Measurements from ENCODE around the gene GALNT17. TPM values are rescaled to one million over a fixed set of nuclear protein-coding genes. Genes with fewer than 3 reads are reported as not detected.

Gene GALNT17
- total RNA-seq, 1 experiment from 2014 or later, result not detected

DNA sequence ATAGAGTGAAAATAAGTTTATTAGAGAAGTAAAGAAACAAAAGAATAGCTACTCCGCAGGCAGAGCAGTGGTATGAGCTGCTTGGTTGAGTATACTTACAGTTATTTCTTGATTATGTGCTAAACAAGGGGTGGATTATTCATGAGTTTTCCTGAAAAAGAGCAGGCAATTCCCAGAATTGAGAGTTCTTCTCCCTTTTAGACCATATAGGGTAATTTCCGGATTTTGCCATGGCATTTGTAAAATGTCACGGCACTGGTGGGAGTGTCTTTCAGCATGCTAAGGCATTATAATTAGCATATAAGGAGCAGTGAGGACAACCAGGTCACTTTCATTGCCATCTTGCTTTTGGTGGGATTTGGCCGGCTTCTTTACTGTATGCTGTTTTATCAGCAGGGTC, 25.7 kb upstream of the GALNT17 start:
- BruUV-seq (replicated peaks), result no TSS peak
- H3K36me3 ChIP-seq (ENCODE audit: insufficient read depth, low read length, poor library complexity, severe bottlenecking), result no peaks in the 10 kb centered on the region
- H3K4me3 ChIP-seq (ENCODE audit: low read depth, low read length, poor library complexity, severe bottlenecking), result no peak overlapping the region
- CTCF ChIA-PET, result no interaction called here
- H3K4me1 ChIP-seq (ENCODE audit: insufficient read depth, low read length, poor library complexity, severe bottlenecking), result no peaks in the 10 kb centered on the region
- peaks cover 8% of the 10 kb centered on the region for H3K9me3 ChIP-seq (ENCODE audit: low read depth, low read length, poor library complexity, severe bottlenecking)
- TF ChIP-seq EZH2 (IDR thresholded peaks at IDR 0.05; ENCODE audit: borderline replicate concordance, low read depth, low read length, poor library complexity, severe bottlenecking), result no peak
- TF ChIP-seq, protein P1, sequence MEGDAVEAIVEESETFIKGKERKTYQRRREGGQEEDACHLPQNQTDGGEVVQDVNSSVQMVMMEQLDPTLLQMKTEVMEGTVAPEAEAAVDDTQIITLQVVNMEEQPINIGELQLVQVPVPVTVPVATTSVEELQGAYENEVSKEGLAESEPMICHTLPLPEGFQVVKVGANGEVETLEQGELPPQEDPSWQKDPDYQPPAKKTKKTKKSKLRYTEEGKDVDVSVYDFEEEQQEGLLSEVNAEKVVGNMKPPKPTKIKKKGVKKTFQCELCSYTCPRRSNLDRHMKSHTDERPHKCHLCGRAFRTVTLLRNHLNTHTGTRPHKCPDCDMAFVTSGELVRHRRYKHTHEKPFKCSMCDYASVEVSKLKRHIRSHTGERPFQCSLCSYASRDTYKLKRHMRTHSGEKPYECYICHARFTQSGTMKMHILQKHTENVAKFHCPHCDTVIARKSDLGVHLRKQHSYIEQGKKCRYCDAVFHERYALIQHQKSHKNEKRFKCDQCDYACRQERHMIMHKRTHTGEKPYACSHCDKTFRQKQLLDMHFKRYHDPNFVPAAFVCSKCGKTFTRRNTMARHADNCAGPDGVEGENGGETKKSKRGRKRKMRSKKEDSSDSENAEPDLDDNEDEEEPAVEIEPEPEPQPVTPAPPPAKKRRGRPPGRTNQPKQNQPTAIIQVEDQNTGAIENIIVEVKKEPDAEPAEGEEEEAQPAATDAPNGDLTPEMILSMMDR (conservative IDR thresholded peaks at IDR 0.05; ENCODE audit: low read depth, low read length), result no peak
- DNase-seq (ENCODE audit: low spot score), result no peak
- H3K27ac ChIP-seq (ENCODE audit: low read depth, low read length, poor library complexity, severe bottlenecking), result no peak overlapping the region
- POLR2A ChIA-PET (ENCODE audit: low non-redundant PET), result no interaction called here
- H3K27me3 ChIP-seq (replicated peaks; ENCODE audit: insufficient read depth, low read depth, low read length, poor library complexity), result no peaks in the 10 kb centered on the region
- intact Hi-C loops (cut with micrococcal nuclease; ENCODE audit: unreplicated experiment), result no loop called here

DNA sequence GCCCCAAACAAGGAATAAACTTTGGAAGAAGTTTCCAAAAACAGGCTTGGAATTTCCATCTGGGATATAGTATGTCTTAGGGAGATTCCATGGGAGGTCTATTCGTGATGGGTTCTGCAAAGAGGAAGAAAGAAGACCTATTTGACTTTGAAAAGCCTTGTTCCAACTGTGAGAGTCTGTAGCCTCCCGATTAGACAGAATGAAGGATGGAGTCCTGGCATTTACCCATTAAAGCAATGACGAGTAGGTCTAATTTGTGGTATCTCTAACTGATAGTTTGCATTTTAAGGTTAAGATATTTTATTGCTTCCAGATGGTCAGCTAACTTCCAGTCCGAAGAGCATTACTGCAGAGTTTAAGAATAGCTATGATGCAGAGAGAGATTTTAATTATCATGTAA, 19.5 kb upstream of the GALNT17 start:
- Histone ChIP-seq H3K27ac (ENCODE audit: low read depth, low read length, poor library complexity, severe bottlenecking) (no peak overlapping the region), H3K36me3 (ENCODE audit: insufficient read depth, low read length, poor library complexity, severe bottlenecking) (no peaks in the 10 kb centered on the region), H3K9me3 (ENCODE audit: low read depth, low read length, poor library complexity, severe bottlenecking) (peaks cover 13% of the 10 kb centered on the region), H3K27me3 (replicated peaks; ENCODE audit: insufficient read depth, low read depth, low read length, poor library complexity) (no peaks in the 10 kb centered on the region), H3K4me1 (ENCODE audit: insufficient read depth, low read length, poor library complexity, severe bottlenecking) (no peaks in the 10 kb centered on the region), H3K4me3 (ENCODE audit: low read depth, low read length, poor library complexity, severe bottlenecking) (no peak overlapping the region)
- ChIA-PET POLR2A (ENCODE audit: low non-redundant PET) (no interaction called here), CTCF (no interaction called here)
- no TSS peak for BruUV-seq (replicated peaks)
- DNase-seq (ENCODE audit: low spot score), result no peak
- intact Hi-C loops (cut with micrococcal nuclease; ENCODE audit: unreplicated experiment), result no loop called here
- TF ChIP-seq, protein P1 (conservative IDR thresholded peaks at IDR 0.05; ENCODE audit: low read depth, low read length), result no peak
- TF ChIP-seq EZH2 (IDR thresholded peaks at IDR 0.05; ENCODE audit: borderline replicate concordance, low read depth, low read length, poor library complexity, severe bottlenecking), result no peak

DNA sequence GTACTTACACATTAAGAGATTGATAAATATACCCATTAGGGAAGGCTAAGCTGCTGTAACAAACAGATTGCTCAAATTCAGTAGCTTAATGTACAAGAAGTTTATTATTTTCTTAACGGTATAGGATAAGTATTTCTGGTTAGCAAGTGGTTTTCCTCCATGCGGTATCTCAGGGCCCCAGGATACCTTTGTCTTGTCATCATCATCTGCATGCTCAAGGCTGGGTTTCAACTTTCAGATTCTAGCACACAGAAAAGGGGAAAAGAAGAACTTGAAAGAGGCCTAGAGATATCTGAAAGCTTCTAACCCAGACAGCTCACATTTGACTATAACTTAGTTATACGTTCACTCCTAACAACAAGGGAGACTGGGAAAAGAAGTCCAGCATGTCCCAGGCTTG, 11.8 kb upstream of the GALNT17 start:
- H3K27ac ChIP-seq (ENCODE audit: low read depth, low read length, poor library complexity, severe bottlenecking), result no peak overlapping the region
- intact Hi-C loops (cut with micrococcal nuclease; ENCODE audit: unreplicated experiment), result no loop called here
- DNase-seq (ENCODE audit: low spot score), result no peak
- H3K36me3 ChIP-seq (ENCODE audit: insufficient read depth, low read length, poor library complexity, severe bottlenecking), result no peaks in the 10 kb centered on the region
- TF ChIP-seq, protein P1 (conservative IDR thresholded peaks at IDR 0.05; ENCODE audit: low read depth, low read length), result no peak
- no peak for TF ChIP-seq EZH2 (IDR thresholded peaks at IDR 0.05; ENCODE audit: borderline replicate concordance, low read depth, low read length, poor library complexity, severe bottlenecking)
- no peaks in the 10 kb centered on the region for H3K27me3 ChIP-seq (replicated peaks; ENCODE audit: insufficient read depth, low read depth, low read length, poor library complexity)
- H3K4me1 ChIP-seq (ENCODE audit: insufficient read depth, low read length, poor library complexity, severe bottlenecking), result no peaks in the 10 kb centered on the region
- BruUV-seq (replicated peaks), result no TSS peak
- H3K9me3 ChIP-seq (ENCODE audit: low read depth, low read length, poor library complexity, severe bottlenecking), result peaks cover 11% of the 10 kb centered on the region
- POLR2A ChIA-PET (ENCODE audit: low non-redundant PET), result interaction anchor here (0.5 kb wide), 1 partner anchor 753 kb away, joined by 8 read pairs; no protein-coding TSS in a partner anchor
- CTCF ChIA-PET, result no interaction called here
- H3K4me3 ChIP-seq (ENCODE audit: low read depth, low read length, poor library complexity, severe bottlenecking), result no peak overlapping the region

All from A673 (cell line).